Embryonic facial prominence (tissue), 1 donor: Measurements from ENCODE around the gene TPRN.

Experiments used
- DNase-seq: peaks from one replicate; pipeline ENCODE4 v3.0.0-alpha.2; 2016; ENCODE audit errors: extremely low spot score

Gene TPRN

DNA sequence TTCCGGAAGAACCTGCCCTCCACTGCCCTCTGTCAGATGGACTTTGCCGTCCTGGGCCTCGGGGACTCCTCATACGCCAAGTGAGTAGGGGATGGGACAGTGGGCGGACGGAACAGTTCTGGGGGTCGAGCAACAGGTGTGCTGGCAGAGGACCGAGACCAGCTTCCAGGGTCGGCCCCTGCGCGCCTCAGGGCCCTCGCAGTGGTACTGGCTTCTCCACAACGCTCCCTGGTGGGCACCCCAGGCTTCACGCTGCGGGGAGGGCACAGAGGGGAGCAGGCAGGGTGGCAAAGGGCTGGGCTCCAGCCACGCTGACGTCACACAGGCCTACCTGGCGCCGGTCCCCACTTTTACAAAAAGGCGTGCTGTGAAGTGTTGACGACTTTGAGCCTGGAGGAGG is 12.0 kb upstream of the TPRN start:
- no peak for DNase-seq

DNA sequence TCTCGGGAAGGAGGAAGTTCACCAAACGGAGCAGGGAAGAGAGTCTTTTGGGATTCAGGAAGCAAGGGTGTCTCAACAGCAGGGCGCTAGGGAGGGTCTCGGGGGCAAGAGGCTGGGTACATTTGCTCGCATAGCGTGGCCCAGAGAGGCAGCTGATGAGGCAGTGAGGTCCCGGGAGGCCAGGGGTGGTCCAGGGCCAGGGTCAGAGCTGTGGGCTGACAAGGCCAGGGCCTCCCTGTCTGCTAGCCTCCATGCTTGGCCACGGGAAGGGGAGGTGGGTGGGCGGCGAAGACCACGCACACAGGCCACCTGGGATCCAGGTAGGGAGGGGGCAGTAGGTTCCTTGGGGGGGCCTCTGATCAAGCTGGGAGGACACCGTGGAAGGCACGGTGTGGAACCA is 11.0 kb upstream of the TPRN start:
- DNase-seq = no peak

DNA sequence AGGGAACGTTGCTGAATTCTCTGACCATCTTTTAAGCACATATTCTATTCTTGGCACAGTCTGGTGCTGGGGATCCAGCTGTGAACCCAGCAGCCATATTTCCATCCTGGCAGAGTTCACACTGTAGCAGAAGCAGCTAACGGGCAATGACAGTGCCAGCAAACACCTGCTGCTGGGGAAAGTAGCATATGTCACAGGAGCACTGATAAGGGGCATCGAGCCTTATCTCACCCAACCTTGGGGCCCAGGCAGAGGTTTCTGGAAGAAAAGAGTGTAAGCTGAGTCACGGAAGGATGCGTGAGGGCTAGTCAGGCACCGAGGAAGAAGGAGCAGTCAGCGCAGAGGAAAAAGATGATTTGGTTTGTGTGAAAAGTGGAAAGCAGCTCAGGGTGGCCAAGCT is 6.1 kb upstream of the TPRN start:
- no peak for DNase-seq

- peak; percentile 72 for DNase-seq
Observed at GRCh38 chr9:137205126-137206069, 4.9 kb upstream of the TPRN start, which contains the start of the genes NDOR1 and TMEM203. Gene NDOR1, plus strand, starts transcription at chr9:137205700. Its CDS starts 78 bp downstream, at chr9:137205778. Gene TMEM203, minus strand, starts transcription at chr9:137205648. Its CDS starts 234 bp downstream, at chr9:137205414.

DNA sequence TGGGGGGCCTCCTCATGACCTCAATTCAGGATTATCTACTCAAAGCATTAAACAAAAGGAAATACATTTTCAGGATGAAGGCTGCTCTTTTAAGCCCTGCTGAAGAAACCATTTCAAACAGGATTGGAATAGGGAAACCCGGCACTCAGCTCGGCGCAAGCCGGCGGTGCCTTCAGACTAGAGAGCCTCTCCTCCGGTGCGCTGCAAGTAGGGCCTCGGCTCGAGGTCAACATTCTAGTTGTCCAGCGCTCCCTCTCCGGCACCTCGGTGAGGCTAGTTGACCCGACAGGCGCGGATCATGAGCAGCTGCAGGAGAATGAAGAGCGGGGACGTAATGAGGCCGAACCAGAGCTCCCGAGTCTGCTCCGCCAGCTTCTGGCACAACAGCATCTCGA is 4.2 kb upstream of the TPRN start:
- DNase-seq = no peak

DNA sequence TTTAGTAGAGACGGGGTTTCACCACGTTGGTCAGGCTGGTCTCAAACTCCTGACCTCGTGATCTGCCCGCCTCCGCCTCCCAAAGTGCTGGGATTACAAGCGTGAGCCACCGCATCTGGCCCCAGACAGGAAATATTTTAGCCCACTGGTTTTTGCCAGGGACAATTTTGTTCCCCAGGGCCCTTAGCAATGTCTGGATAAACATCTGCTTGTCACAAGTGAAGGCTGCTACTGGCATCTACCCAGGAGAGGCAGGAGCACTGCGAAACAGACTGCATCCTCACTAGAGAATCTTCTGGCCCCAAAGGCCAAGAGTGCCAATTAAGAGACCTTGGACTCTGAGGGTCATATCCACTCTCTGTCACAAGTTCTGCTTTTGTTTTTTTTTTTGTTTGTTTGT is 2.4 kb upstream of the TPRN start:
- DNase-seq = no peak

GRCh38 chr9:137201205-137201868 is 796 bp upstream of the TPRN start:
- no peak for DNase-seq

DNA sequence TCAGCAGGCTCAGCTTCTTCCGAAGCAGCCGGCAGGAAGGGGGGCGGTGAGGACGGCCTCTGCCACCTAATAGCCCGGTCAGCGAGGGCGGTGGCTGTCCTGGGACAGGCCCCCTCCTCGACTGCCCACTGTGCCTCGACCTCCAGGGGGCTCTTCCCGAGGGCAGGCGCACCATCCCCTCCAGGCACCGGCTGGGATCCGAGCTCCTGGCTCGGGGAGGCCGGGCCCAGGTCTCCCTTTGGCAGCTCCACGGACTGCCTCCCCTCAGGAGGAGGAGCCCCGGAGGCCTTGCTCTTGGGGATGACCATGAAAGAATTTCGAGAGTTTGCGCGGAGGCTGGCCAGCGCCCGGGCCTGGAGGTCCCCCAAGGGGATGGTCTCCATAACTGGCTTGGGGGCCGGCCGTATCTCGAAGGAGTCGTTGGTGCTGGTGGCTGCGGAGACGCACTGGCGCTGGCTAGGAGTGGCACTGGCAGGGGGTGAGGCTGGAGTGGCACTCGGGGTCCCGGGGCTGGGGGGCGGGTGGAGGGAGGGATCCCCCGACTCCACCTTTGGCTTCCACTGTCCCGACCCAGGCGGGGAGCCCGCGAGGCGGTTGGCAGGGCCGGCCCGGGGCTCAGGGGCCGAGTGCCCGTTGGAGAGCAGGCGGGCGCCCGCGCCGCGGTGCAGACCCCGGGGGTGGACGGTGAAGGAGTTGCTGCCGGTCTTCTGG is 975 bp downstream of the TPRN start:
- no peak for DNase-seq

GRCh38 chr9:137198902-137199283 is 1.6 kb downstream of the TPRN start:
- no peak for DNase-seq

GRCh38 chr9:137198051-137198901 is 2.3 kb downstream of the TPRN start:
- no peak for DNase-seq

DNA sequence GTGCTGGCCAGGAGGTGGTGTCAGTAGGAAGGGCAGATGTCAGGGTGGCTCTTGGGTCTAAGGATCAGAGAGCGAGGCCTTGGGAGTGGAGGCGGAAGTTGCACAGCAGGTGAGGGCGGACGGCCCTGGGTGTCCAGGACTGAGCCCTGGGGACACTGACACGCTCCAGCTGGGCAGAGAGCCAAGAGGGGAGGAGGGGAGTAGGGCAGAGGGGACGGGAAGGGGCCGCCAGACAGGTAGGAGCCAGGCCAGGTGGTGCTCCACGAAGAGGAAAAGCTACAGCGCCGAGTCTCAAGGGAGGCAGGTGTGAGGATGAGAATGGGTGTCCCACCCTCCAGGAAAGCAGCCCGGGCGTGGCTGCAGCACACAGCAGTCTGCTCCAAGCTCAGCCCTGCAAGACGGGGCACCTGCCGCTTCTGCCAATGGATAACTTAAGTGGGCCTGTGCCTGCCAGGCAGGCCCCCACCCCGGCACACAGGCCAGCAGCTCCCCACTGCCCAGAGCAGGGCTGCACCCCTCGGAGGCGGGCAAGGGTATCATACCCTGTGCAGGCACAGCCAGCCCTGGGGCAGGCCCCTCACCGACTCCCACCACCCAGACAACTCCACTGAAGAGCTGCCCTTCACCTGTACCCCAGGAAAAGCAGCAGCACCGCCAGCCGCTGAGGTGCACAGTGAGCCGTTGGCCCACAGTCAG is 4.9 kb downstream of the TPRN start:
- DNase-seq = no peak

DNA sequence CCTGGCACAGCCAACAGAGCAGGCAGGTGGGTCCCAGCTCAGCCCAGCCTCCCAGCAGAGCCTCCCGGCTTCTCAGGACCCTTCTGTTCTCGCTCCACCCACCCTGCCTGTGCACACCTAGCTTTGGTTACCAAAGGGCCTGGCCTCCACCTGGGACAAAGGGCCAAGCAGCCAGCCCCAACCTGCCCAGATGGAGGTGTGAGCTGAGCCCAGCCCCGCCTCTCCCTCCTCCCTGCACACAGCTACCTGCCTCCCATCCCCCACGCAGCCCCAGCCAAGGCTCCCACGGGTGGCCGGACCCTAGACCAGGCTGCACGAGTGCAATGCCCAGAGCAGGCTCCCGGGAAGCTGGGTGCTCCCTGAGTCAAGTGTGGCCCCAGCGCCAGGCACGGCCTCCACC is 5.6 kb downstream of the TPRN start:
- no peak for DNase-seq

GRCh38 chr9:137194388-137194787 is 6.2 kb downstream of the TPRN start:
- DNase-seq = no peak

DNA sequence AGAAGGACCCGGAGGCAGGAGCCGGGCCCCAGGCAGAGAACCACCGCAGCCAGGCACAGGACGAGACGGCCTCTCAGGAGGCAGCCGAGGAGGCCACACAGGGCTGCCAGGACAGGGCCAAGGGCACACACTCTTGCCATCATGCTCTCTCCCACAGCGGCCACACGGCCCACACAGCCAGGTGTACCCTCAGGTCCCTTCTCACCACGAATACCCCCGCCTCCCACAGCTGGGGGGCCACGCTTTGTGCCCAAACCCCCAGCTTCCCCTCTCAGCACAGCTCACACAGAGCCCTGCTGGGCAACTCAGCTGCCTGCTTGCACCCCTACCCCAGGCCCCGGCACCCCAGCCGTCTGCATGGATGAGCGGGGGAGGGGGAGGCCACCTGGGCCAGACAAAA is 6.8 kb downstream of the TPRN start:
- no peak for DNase-seq

DNA sequence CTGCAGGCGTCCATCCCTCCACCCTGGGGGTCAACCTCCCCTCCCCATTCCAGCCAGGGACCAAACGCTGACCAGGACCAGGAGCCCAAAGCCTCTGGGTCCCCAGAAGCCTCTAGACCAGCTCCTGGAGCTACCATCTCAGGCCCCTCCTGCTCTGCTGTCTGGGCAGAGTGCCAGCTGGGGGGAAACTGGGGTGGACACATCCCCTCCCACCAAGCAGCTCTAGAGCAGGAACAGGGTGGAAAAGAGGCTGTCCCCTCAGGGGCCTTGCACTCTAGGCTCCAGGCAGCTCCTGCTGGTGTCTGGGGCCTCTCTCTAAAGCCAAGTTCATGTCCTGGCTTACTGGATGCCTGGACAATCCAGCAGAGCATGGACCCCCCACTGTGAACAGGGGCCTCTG is 7.7 kb downstream of the TPRN start:
- DNase-seq = no peak

GRCh38 chr9:137192448-137192780 is 8.1 kb downstream of the TPRN start:
- DNase-seq = no peak

DNA sequence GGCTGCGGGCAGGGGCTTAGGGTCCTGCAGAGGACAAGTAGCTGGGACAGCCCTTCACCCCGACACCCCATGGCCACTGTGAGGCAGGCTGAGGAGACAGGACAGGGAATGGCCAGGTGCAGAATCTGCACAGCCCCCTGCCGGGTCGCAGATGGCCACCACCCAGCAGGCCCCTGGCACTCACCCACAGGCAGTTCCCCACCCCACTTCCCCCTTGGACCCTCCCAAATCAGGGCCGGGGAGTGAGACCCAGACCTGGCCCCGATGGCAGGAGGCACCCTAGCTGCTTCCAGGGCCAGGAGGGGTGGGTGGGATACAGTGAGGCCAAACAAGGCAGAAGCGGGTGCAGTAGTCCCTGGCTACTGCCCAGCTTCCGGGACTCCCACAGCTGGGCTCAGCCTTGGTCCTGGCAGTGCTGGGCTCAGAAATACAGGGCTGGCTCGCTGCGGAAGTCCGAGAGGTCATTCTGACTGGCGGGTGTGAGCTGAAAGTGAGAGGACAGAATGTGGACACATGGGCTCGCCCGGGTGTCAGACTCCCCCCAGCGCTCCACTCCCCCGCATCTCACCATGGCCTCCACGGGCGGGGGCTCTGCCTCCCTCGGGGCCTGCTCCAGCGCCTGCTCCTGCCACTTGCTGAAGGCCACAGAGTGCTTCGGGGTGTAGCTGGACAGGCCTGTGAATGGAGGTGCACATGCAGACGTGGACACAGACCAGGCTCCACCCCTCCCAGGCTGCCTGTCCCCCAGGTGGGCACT is 8.7 kb downstream of the TPRN start:
- DNase-seq = no peak

DNA sequence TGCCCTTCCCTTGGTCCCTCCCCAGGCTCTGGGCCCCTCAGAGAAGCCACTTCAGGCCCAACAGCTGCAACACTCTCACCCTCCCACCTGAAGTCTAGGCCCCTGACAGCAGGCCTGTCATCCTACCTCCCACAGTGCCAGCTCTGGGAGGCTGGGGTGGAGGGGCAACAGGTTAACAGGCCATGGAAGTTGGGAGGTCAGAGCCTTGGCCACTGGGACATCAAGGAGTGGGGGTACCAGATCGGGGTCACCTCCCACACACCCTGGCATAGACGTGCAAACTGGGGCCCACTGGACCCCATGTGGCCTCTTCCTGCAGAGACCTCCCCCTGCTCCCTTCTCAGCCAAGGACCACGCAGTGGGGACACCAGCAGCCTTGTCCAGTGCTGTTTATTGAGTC is 9.3 kb downstream of the TPRN start:
- no peak for DNase-seq

GRCh38 chr9:137190315-137190856 is 10.2 kb downstream of the TPRN start:
- no peak for DNase-seq
